Measurements from ENCODE around the gene LTA4H. TPM values are rescaled to one million over a fixed set of nuclear protein-coding genes. Genes with fewer than 3 reads are reported as not detected.

LTA4H gene
- total and polyA plus RNA-seq, 2 of the 4 experiments (the other 2 are of a cell fraction) = 41.0 to 43.3 TPM

GRCh38 chr12:95963096-95963495, 72.3 kb downstream of the LTA4H start:
- H2AK9ac ChIP-seq (replicated peaks; ENCODE audit: low read depth, low read length, poor library complexity) = no peak overlapping the region
- H4K5ac ChIP-seq (ENCODE audit: low read depth, low read length) = no peak overlapping the region
- no peak overlapping the region for H3K4ac ChIP-seq (ENCODE audit: low read depth, low read length)
- H3K9ac ChIP-seq (ENCODE audit: low read depth, low read length) = no peak overlapping the region
- H3K23ac ChIP-seq (ENCODE audit: low read depth, low read length) = no peak overlapping the region
- no peak for ATAC-seq (ENCODE audit: low read depth)
- no peak overlapping the region for H2BK15ac ChIP-seq (ENCODE audit: low read depth, low read length)
- no peak overlapping the region for H3K27ac ChIP-seq (ENCODE audit: insufficient read depth, low read length)
- H3K56ac ChIP-seq (ENCODE audit: extremely low read depth, insufficient read depth, low read length) = no peak overlapping the region
- H3K9me1 ChIP-seq (ENCODE audit: insufficient read depth, low read length) = no peaks in the 10 kb centered on the region
- no peak overlapping the region for H2AFZ ChIP-seq (replicated peaks; ENCODE audit: low read length, poor library complexity)
- no peaks in the 10 kb centered on the region for H3K9me3 ChIP-seq (ENCODE audit: control insufficient read depth, insufficient read depth, low read length)
- POLR2A ChIA-PET (ENCODE audit: unreplicated experiment) = no interaction called here
- no peak for DNase-seq
- no peak for TF ChIP-seq MAFK (IDR thresholded peaks at IDR 0.05; ENCODE audit: low read depth, low read length)
- no peak for TF ChIP-seq MAZ (IDR thresholded peaks at IDR 0.05; ENCODE audit: borderline replicate concordance, low read depth, low read length)
- TF ChIP-seq CTCF (conservative IDR thresholded peaks at IDR 0.05; ENCODE audit: low read depth, low read length) = no peak
- no peak for TF ChIP-seq RCOR1 (IDR thresholded peaks at IDR 0.05; ENCODE audit: insufficient replicate concordance, low read length)
- no peak for TF ChIP-seq BHLHE40 (IDR thresholded peaks at IDR 0.05; ENCODE audit: low read depth, low read length)
- TF ChIP-seq NFE2L2 (IDR thresholded peaks at IDR 0.05; ENCODE audit: low read depth, low read length) = no peak
- TF ChIP-seq FOS (IDR thresholded peaks at IDR 0.05; ENCODE audit: low read depth, low read length) = no peak
- TF ChIP-seq RFX5 (IDR thresholded peaks at IDR 0.05; ENCODE audit: low read depth, low read length) = no peak
- no peak for TF ChIP-seq USF2 (IDR thresholded peaks at IDR 0.05; ENCODE audit: low read depth, low read length)
- TF ChIP-seq CHD1 (IDR thresholded peaks at IDR 0.05; ENCODE audit: low read depth, low read length) = no peak
- no peak for TF ChIP-seq POLR2A (IDR thresholded peaks at IDR 0.05; ENCODE audit: low read depth, low read length)
- no peak for TF ChIP-seq MXI1 (IDR thresholded peaks at IDR 0.05; ENCODE audit: borderline replicate concordance, low read depth, low read length)
- no peak; the same call in 1 of the 2 replicates for TF ChIP-seq RAD21 (IDR thresholded peaks at IDR 0.05; ENCODE audit: low read length)
- TF ChIP-seq SMC3 (IDR thresholded peaks at IDR 0.05; ENCODE audit: low read depth, low read length) = no peak
- no peak for TF ChIP-seq CEBPB (IDR thresholded peaks at IDR 0.05; ENCODE audit: low read depth, low read length)
- no peak for TF ChIP-seq ELK1 (IDR thresholded peaks at IDR 0.05; ENCODE audit: borderline replicate concordance, low read depth, low read length)
- no peak overlapping the region for H2BK5ac ChIP-seq (ENCODE audit: low read depth, low read length, poor library complexity, severe bottlenecking)
- no peak overlapping the region for H3K4me2 ChIP-seq (ENCODE audit: low read depth, low read length)
- in situ Hi-C loops (cut with MboI; ENCODE audit: low sequenced_read_pairs) (no loop called here), intact Hi-C loops (cut with micrococcal nuclease) (no loop called here), dilution Hi-C loops (cut with HindIII; ENCODE audit: low sequenced_read_pairs, unreplicated experiment) (no loop called here)
- H4K91ac ChIP-seq (ENCODE audit: insufficient read depth, low read depth, low read length) = no peak overlapping the region
- H3K18ac ChIP-seq (ENCODE audit: low read depth, low read length) = no peak overlapping the region
- peaks cover 3% of the 10 kb centered on the region for H3K27me3 ChIP-seq (ENCODE audit: control insufficient read depth, insufficient read depth, low read length)
- BruUV-seq (replicated peaks) = no TSS peak
- H2AK5ac ChIP-seq (ENCODE audit: low read depth, low read length) = no peak overlapping the region
- H4K8ac ChIP-seq (ENCODE audit: low read depth in 2 of 2, low read length in 2 of 2) = no peak overlapping the region
- H3K14ac ChIP-seq (replicated peaks; ENCODE audit: low read depth, low read length) = no peak overlapping the region
- no peaks in the 10 kb centered on the region for H4K20me1 ChIP-seq (ENCODE audit: insufficient read depth, low read length)
- H3K79me1 ChIP-seq (ENCODE audit: low read depth in 1 of 2, low read length in 2 of 2) = no peaks in the 10 kb centered on the region
- H3K36me3 ChIP-seq (ENCODE audit: control insufficient read depth, insufficient read depth, low read length) = no peaks in the 10 kb centered on the region
- no peaks in the 10 kb centered on the region for H3K4me1 ChIP-seq (ENCODE audit: control insufficient read depth, insufficient read depth, low read length)
- H3K4me3 ChIP-seq (ENCODE audit: insufficient read depth, low read depth, low read length) = no peak overlapping the region
- no CpG with 5 or more reads among the region's 2 CpGs for WGBS, 2 experiments (ENCODE audit: extremely low coverage in 2 of 2, insufficient read length in 1 of 2)
- no peak overlapping the region for H2BK20ac ChIP-seq (ENCODE audit: low read depth, low read length)
- no peak overlapping the region for H2BK120ac ChIP-seq (ENCODE audit: low read depth, low read length)
- CTCF ChIA-PET = no interaction called here

Data from IMR-90 (cell line).